Left cardiac atrium (tissue), 4 donors: Measurements from ENCODE around the gene ZNF701. TPM values are rescaled to one million over a fixed set of nuclear protein-coding genes. Genes with fewer than 3 reads are reported as not detected.
A peak's percentile ranks its signal among the peaks of the same experiment; 100 is the strongest.
"Not testable (repeated sequence)": the region's sequence is repeated elsewhere in the genome, so short reads cannot be mapped to it uniquely, and the experiment has no call there.

Source experiments
- ATAC-seq, 2 donors: fragments of 200-7000 bp; cut with Tn5 transposase; one replicate each; pipeline ENCODE4 v1.9.1; 2020; ENCODE audit warnings: mild to moderate bottlenecking in 2 of 2, moderate library complexity in 2 of 2
- DNase-seq: peaks from one replicate; pipeline ENCODE4 v3.0.0-alpha.2; 2020
- intact Hi-C, 2 donors: fragments of 100-400 bp; cut with DNase I; formaldehyde crosslinking; loops; one replicate each; pipeline versions ENCODE4 v1.14.1 to v1.15.1; 2022 to 2023
- total RNA-seq, 2 donors: library from RNA; stranded (reverse); fragmentation: NEBNext Ultra II Directional; extraction: Animal tissue kit (Norgen Biotek cat#: 25700); gene quantifications; one replicate each; pipeline ENCODE4 v1.2.1, GENCODE V29; 2021
- donor health status: DM: no; HTN: yes; CAD: no.
- donor health status: DM: no; HTN: yes; CAD: no; lungs with severe emphysema.
- donor health status: DM: yes; HTN: yes; CAD: no.
- donor health status: Dilated cardiomyopathy.

Gene ZNF701
- total RNA-seq, 2 donors from 2014 or later = 14.6 to 18.4 TPM

- intact Hi-C loops, DNase-seq, ATAC-seq: not testable (repeated sequence)
Observed at GRCh38 chr19:52558732-52559445, 11.2 kb upstream of the ZNF701 start.

- ATAC-seq, DNase-seq, intact Hi-C loops: not testable (repeated sequence)
Observed at GRCh38 chr19:52561611-52562010, 8.5 kb upstream of the ZNF701 start.

- ATAC-seq (no peak), DNase-seq (no peak)
- intact Hi-C loops = no loop called here
Observed at GRCh38 chr19:52566121-52566520, 4.0 kb upstream of the ZNF701 start.

- DNase-seq (no peak), ATAC-seq (no peak)
- intact Hi-C loops = no loop called here
Observed at GRCh38 chr19:52566588-52566987, 3.5 kb upstream of the ZNF701 start.

- ATAC-seq (no peak), DNase-seq (no peak)
- intact Hi-C loops = no loop called here
Observed at GRCh38 chr19:52567921-52568320, 2.2 kb upstream of the ZNF701 start.

- peak; percentile 33 to 57 for ATAC-seq
- intact Hi-C loops = not testable (repeated sequence)
- peak; percentile 59 for DNase-seq
Observed at GRCh38 chr19:52569638-52569999, 468 bp upstream of the ZNF701 start.

GRCh38 chr19:52584736-52585440, 14.8 kb downstream of the ZNF701 start:
- intact Hi-C loops = no loop called here
- no peak for DNase-seq
- peak in 1 of 2 donors; percentile 93 for ATAC-seq

- peak in 1 of 2 donors; percentile 14 for ATAC-seq
- DNase-seq = no peak
- intact Hi-C loops = no loop called here
Observed at GRCh38 chr19:52585604-52586003, 15.5 kb downstream of the ZNF701 start.

GRCh38 chr19:52590728-52591127, 20.6 kb downstream of the ZNF701 start:
- no peak for ATAC-seq
- intact Hi-C loops = no loop called here

GRCh38 chr19:52592301-52592700, 22.2 kb downstream of the ZNF701 start:
- DNase-seq (no peak), ATAC-seq (no peak)
- intact Hi-C loops = no loop called here

More at GRCh38 chr19:52590728-52591127, 20.6 kb downstream of the ZNF701 start:
- DNase-seq = no peak

GRCh38 chr19:52593441-52593840, 23.4 kb downstream of the ZNF701 start:
- ATAC-seq, intact Hi-C loops, DNase-seq: not testable (repeated sequence)

- ATAC-seq (no peak), DNase-seq (no peak)
- intact Hi-C loops = no loop called here
Observed at GRCh38 chr19:52599241-52599640, 29.2 kb downstream of the ZNF701 start.

GRCh38 chr19:52600639-52601024, 30.5 kb downstream of the ZNF701 start:
- DNase-seq (peak; percentile 36), ATAC-seq (peak; percentile 5 to 26)
- intact Hi-C loops = no loop called here

GRCh38 chr19:52601025-52601973, 31.2 kb downstream of the ZNF701 start:
- intact Hi-C loops = no loop called here
- ATAC-seq (peak; percentile 98 to 99), DNase-seq (peak; percentile 97)

GRCh38 chr19:52601974-52602366, 31.9 kb downstream of the ZNF701 start:
- DNase-seq, intact Hi-C loops: not testable (repeated sequence)
- peak; percentile 22 to 35 for ATAC-seq

- DNase-seq = no peak
- intact Hi-C loops = no loop called here
- ATAC-seq = no peak
Observed at GRCh38 chr19:52602941-52603340, 32.9 kb downstream of the ZNF701 start.

- ATAC-seq (no peak), DNase-seq (no peak)
- intact Hi-C loops = no loop called here
Observed at GRCh38 chr19:52603558-52604207, 33.6 kb downstream of the ZNF701 start.

- intact Hi-C loops = no loop called here
- no peak for ATAC-seq
- no peak for DNase-seq
Observed at GRCh38 chr19:52613299-52613906, 43.3 kb downstream of the ZNF701 start.

- no peak for ATAC-seq
- no peak for DNase-seq
- intact Hi-C loops = no loop called here
Observed at GRCh38 chr19:52621376-52621775, 51.3 kb downstream of the ZNF701 start.
